OCI-LY7 (cell line): ENCODE data around the gene PRR15L.

ENCODE experiments used
- CTCF ChIP-seq: fragments of 200-600 bp; sonication (generic); conservative IDR thresholded peaks from 2 replicates; pipeline ENCODE4 v1.5.1; 2014; ENCODE audit warnings: mild to moderate bottlenecking, antibody characterized with exemption, low read length, moderate library complexity, mixed read lengths
- EZH2phosphoT487 ChIP-seq: fragments of 200-600 bp; sonication (generic); IDR thresholded peaks from 2 replicates; pipeline ENCODE4 v1.6.1; 2018; ENCODE audit warnings: low read depth, borderline replicate concordance, mild to moderate bottlenecking, mixed run types, antibody characterized with exemption, low read length, moderate library complexity, mixed read lengths

GRCh38 chr17:47937941-47938340 is 19.7 kb downstream of the PRR15L start:
- TF ChIP-seq CTCF (no peak), EZH2phosphoT487 (no peak)
